Daoy (cell line): ENCODE measurements around the gene TENM4. TPM values are rescaled to one million over a fixed set of nuclear protein-coding genes. Genes with fewer than 3 reads are reported as not detected.

ENCODE experiments used
- DNase-seq: peaks from one replicate; pipeline ENCODE4 v3.0.0-alpha.2; 2015; ENCODE audit warnings: low read depth
- total RNA-seq: library from RNA; depleted of rRNA; stranded (reverse); fragments of >200 nt; shearing (Covaris generic); gene quantifications from 2 replicates; pipeline ENCODE4 v1.2.3, GENCODE V29; 2014

Gene TENM4
- total RNA-seq, 1 experiment from 2014 or later = 13.6 TPM

- no peak for DNase-seq
These were observed 380.5 kb downstream of the TENM4 start for GRCh38 chr11:79060081-79060953.

- DNase-seq = no peak
These were observed 381.7 kb downstream of the TENM4 start for GRCh38 chr11:79059141-79059540.

GRCh38 chr11:79055856-79056631 lies 384.8 kb downstream of the TENM4 start:
- peak; percentile 73 for DNase-seq

- DNase-seq = peak; percentile 88
These were observed 386.2 kb downstream of the TENM4 start for GRCh38 chr11:79054636-79055035.

- DNase-seq = peak; percentile 26
These were observed 388.3 kb downstream of the TENM4 start for GRCh38 chr11:79052544-79052943.

- DNase-seq = no peak
These were observed 390.0 kb downstream of the TENM4 start for GRCh38 chr11:79050786-79051185.

- no peak for DNase-seq
These were observed 391.1 kb downstream of the TENM4 start for GRCh38 chr11:79049741-79050179.

- no peak for DNase-seq
These were observed 392.9 kb downstream of the TENM4 start for GRCh38 chr11:79047980-79048379.

- DNase-seq = no peak
These were observed 393.5 kb downstream of the TENM4 start for GRCh38 chr11:79047321-79047720.

GRCh38 chr11:79046366-79046765 lies 394.5 kb downstream of the TENM4 start:
- DNase-seq = peak; percentile 27

- DNase-seq = peak; percentile 77
These were observed 395.0 kb downstream of the TENM4 start for GRCh38 chr11:79045800-79046304.

GRCh38 chr11:79045018-79045799 lies 395.6 kb downstream of the TENM4 start:
- DNase-seq = no peak

GRCh38 chr11:79044201-79044600 lies 396.6 kb downstream of the TENM4 start:
- DNase-seq = no peak

GRCh38 chr11:79043726-79044125 lies 397.1 kb downstream of the TENM4 start:
- DNase-seq = peak; percentile 48

GRCh38 chr11:79042824-79043223 lies 398.0 kb downstream of the TENM4 start:
- no peak for DNase-seq

- DNase-seq = peak; percentile 39
These were observed 400.5 kb downstream of the TENM4 start for GRCh38 chr11:79040348-79040747.

GRCh38 chr11:79039122-79039521 lies 401.7 kb downstream of the TENM4 start:
- peak; percentile 40 for DNase-seq

GRCh38 chr11:79035881-79036280 lies 404.9 kb downstream of the TENM4 start:
- no peak for DNase-seq

- no peak for DNase-seq
These were observed 407.0 kb downstream of the TENM4 start for GRCh38 chr11:79033833-79034232.

- DNase-seq = no peak
These were observed 410.4 kb downstream of the TENM4 start for GRCh38 chr11:79030448-79030847.

GRCh38 chr11:79028225-79028624 lies 412.6 kb downstream of the TENM4 start:
- DNase-seq = no peak
